H1 (cell line): Measurements from ENCODE around the gene PDE9A. TPM values are rescaled to one million over a fixed set of nuclear protein-coding genes. Genes with fewer than 3 reads are reported as not detected.

Experiments
- CTCF ChIA-PET: fragments of 300-600 bp; sonication (Branson Sonifier 250); formaldehyde crosslinking; loops from one replicate; lab custom pipeline; 2021; ENCODE audit not compliant: partially characterized antibody; lab: Charles Lee
- POLR2A ChIA-PET: fragments of 300-600 bp; sonication (Branson Sonifier 250); formaldehyde crosslinking; loops from one replicate; lab custom pipeline; 2021; ENCODE audit warnings: inconsistent platforms; ENCODE audit not compliant: partially characterized antibody; lab: Charles Lee
- DNase-seq, 2 experiments: peaks; one replicate each; pipeline versions ENCODE4 v3.0.0 to v3.0.0-alpha.2; 2010 to 2022; ENCODE audit warnings: low spot score in 2 of 2, low read depth in 1 of 2, mixed read lengths in 1 of 2
- FAIRE-seq: peaks from 2 replicates; lab custom pipeline; 2011; peaks lifted over from hg19 to GRCh38; lab: Jason Lieb, UNC
- H2AFZ ChIP-seq: 2 replicates; pipeline ENCODE4 v1.8.1; 2012; ENCODE audit warnings: low read length, inconsistent platforms
- H2AK5ac ChIP-seq: 2 replicates; pipeline ENCODE4 v1.6.1; 2013; ENCODE audit warnings: low read depth, low read length
- H2BK120ac ChIP-seq: replicated peaks from 2 replicates; pipeline ENCODE3; 2013; ENCODE audit warnings: low read depth, low read length, inconsistent platforms
- H2BK12ac ChIP-seq: 2 replicates; pipeline ENCODE4 v1.6.1; 2013; ENCODE audit warnings: low read depth, low read length
- H2BK15ac ChIP-seq: 2 replicates; pipeline ENCODE4 v1.6.1; 2013; ENCODE audit warnings: low read length
- H2BK20ac ChIP-seq: 2 replicates; pipeline ENCODE4 v1.6.1; 2013; ENCODE audit warnings: low read length
- H2BK5ac ChIP-seq: 2 replicates; pipeline ENCODE4 v1.6.1; 2013; ENCODE audit warnings: low read depth, low read length
- H3K14ac ChIP-seq: 2 replicates; pipeline ENCODE4 v1.6.1; 2013; ENCODE audit warnings: inconsistent platforms; ENCODE audit not compliant: insufficient read length
- H3K18ac ChIP-seq: 2 replicates; pipeline ENCODE4 v1.6.1; 2013; ENCODE audit warnings: low read length; ENCODE audit errors: extremely low read depth
- H3K23ac ChIP-seq: 2 replicates; pipeline ENCODE4 v1.6.1; 2013; ENCODE audit warnings: inconsistent platforms; ENCODE audit not compliant: insufficient read length
- H3K23me2 ChIP-seq: 2 replicates; pipeline ENCODE4 v1.6.1; 2013; ENCODE audit warnings: low read depth, low read length
- H3K27ac ChIP-seq: 2 replicates; pipeline ENCODE4 v1.6.1; 2011; ENCODE audit warnings: low read depth, low read length, inconsistent platforms
- H3K27me3 ChIP-seq, 4 experiments: replicated peaks in 1 of 4; 1 replicate in 1 of 4; 2 replicates in 3 of 4; pipeline versions ENCODE4 v1.6.1 to v1.8.1; 2011 to 2013; ENCODE audit warnings: low read length in 3 of 4, mild to moderate bottlenecking in 3 of 4, inconsistent platforms in 2 of 4, mixed read lengths in 2 of 4, moderate library complexity in 1 of 4; ENCODE audit not compliant: control insufficient read depth in 3 of 4, insufficient read depth in 3 of 4; ENCODE audit errors: extremely low read depth in 1 of 4
- H3K36me3 ChIP-seq, 4 experiments: 2 replicates each; pipeline versions ENCODE4 v1.6.1 to v1.8.1; 2011 to 2013; ENCODE audit warnings: mild to moderate bottlenecking in 4 of 4, low read length in 3 of 4, moderate library complexity in 2 of 4, control low read depth in 1 of 4, inconsistent platforms in 1 of 4; ENCODE audit not compliant: insufficient read depth in 4 of 4, control insufficient read depth in 2 of 4
- H3K4ac ChIP-seq: replicated peaks from 2 replicates; pipeline ENCODE3; 2013; ENCODE audit warnings: low read length, low read depth, mixed read lengths, inconsistent platforms; ENCODE audit not compliant: insufficient read length
- H3K4me1 ChIP-seq, 4 experiments: replicated peaks in 1 of 4; 1 replicate in 1 of 4; 2 replicates in 3 of 4; pipeline versions ENCODE4 v1.6.1 to v1.8.1; 2011 to 2013; ENCODE audit warnings: low read length in 3 of 4, inconsistent platforms in 2 of 4, mixed read lengths in 1 of 4; ENCODE audit not compliant: insufficient read depth in 4 of 4, control insufficient read depth in 3 of 4
- H3K4me2 ChIP-seq, 2 experiments: 2 replicates each; pipeline versions ENCODE4 v1.6.1 to v1.8.1; 2011 to 2013; ENCODE audit warnings: low read depth in 2 of 2, low read length in 2 of 2, control low read depth in 1 of 2, inconsistent platforms in 1 of 2, mild to moderate bottlenecking in 1 of 2; ENCODE audit not compliant: insufficient read depth in 1 of 2
- H3K4me3 ChIP-seq, 4 experiments: fragments of 200-600, 300-600 bp in 1 of 4; sonication (generic), shearing (Covaris generic), sonication (Bioruptor Twin) in 1 of 4; 2 replicates each; pipeline versions ENCODE4 v1.5.1 to v1.8.1; 2011 to 2016; ENCODE audit warnings: low read length in 4 of 4, low read depth in 3 of 4, control low read depth in 2 of 4, inconsistent platforms in 2 of 4, mild to moderate bottlenecking in 2 of 4, mixed read lengths in 1 of 4, moderate library complexity in 1 of 4; ENCODE audit not compliant: insufficient read depth in 2 of 4; ENCODE audit errors: extremely low read depth in 1 of 4
- H3K56ac ChIP-seq: replicated peaks from 2 replicates; pipeline ENCODE3; 2013; ENCODE audit warnings: low read depth, mild to moderate bottlenecking, mixed read lengths, low read length, inconsistent platforms; ENCODE audit not compliant: insufficient read length
- H3K79me1 ChIP-seq: 2 replicates; pipeline ENCODE4 v1.6.1; 2013; ENCODE audit warnings: low read depth, low read length, control low read depth
- H3K79me2 ChIP-seq, 2 experiments: 2 replicates each; pipeline versions ENCODE4 v1.6.1 to v1.8.1; 2012 to 2013; ENCODE audit warnings: low read length in 2 of 2, mild to moderate bottlenecking in 2 of 2, inconsistent platforms in 1 of 2; ENCODE audit not compliant: insufficient read depth in 2 of 2, control insufficient read depth in 1 of 2
- H3K9ac ChIP-seq, 4 experiments: replicated peaks in 1 of 4; 1 replicate in 1 of 4; 2 replicates in 3 of 4; pipeline versions ENCODE4 v1.6.1 to v1.8.1; 2011 to 2013; ENCODE audit warnings: low read depth in 3 of 4, low read length in 3 of 4, control low read depth in 2 of 4, mild to moderate bottlenecking in 2 of 4, moderate library complexity in 2 of 4, inconsistent platforms in 1 of 4; ENCODE audit errors: extremely low read depth in 1 of 4
- H3K9me3 ChIP-seq, 2 experiments: 2 replicates each; pipeline versions ENCODE4 v1.6.1 to v1.8.1; 2012 to 2013; ENCODE audit warnings: mild to moderate bottlenecking in 2 of 2, moderate library complexity in 2 of 2, control low read depth in 1 of 2, inconsistent platforms in 1 of 2, low read depth in 1 of 2, low read length in 1 of 2, mixed read lengths in 1 of 2; ENCODE audit not compliant: insufficient read depth in 2 of 2
- H4K20me1 ChIP-seq, 2 experiments: replicated peaks in 1 of 2; 2 replicates each; pipeline versions ENCODE3 to v1.8.1; 2011 to 2013; ENCODE audit warnings: inconsistent platforms in 2 of 2, low read length in 2 of 2, mild to moderate bottlenecking in 1 of 2; ENCODE audit not compliant: insufficient read depth in 2 of 2, control insufficient read depth in 1 of 2
- H4K5ac ChIP-seq: 2 replicates; pipeline ENCODE4 v1.6.1; 2013; ENCODE audit warnings: low read length, low read depth, mixed read lengths, inconsistent platforms; ENCODE audit not compliant: insufficient read length
- H4K8ac ChIP-seq: 2 replicates; pipeline ENCODE4 v1.8.0; 2013; ENCODE audit warnings: mild to moderate bottlenecking, moderate library complexity, low read length, inconsistent platforms; ENCODE audit not compliant: insufficient read depth; ENCODE audit errors: extremely low read depth
- H4K91ac ChIP-seq: replicated peaks from 2 replicates; pipeline ENCODE3; 2013; ENCODE audit warnings: low read length, mixed read lengths, inconsistent platforms; ENCODE audit not compliant: insufficient read length
- MAX ChIP-seq: IDR thresholded peaks from 2 replicates; pipeline ENCODE4 v1.6.1; 2012; ENCODE audit warnings: inconsistent platforms
- SAP30 ChIP-seq: fragments of 300-600 bp; sonication (generic); IDR thresholded peaks from 2 replicates; pipeline ENCODE4 v1.7.1; 2012; ENCODE audit warnings: low read length, moderate library complexity, mild to moderate bottlenecking, inconsistent platforms; ENCODE audit not compliant: insufficient read depth, insufficient replicate concordance
- WGBS, 2 experiments: shearing (Covaris generic) in 1 of 2; methylation state at CpG; one replicate each; pipeline versions ENCODE4 v1.1.6 to v1.1.7; 2013 to 2015; ENCODE audit warnings: low lambda C conversion rate in 2 of 2, mixed read lengths in 2 of 2, inconsistent platforms in 1 of 2, low coverage in 1 of 2, missing lambda C conversion rate in 1 of 2; ENCODE audit not compliant: insufficient replicate concordance in 2 of 2, insufficient coverage in 1 of 2, insufficient read length in 1 of 2; ENCODE audit errors: extremely low coverage in 1 of 2, missing lambda C conversion rate in 1 of 2; 5-methylcytosine and 5-hydroxymethylcytosine counted together
- polyA plus RNA-seq, 7 experiments: library from polyadenylated mRNA; depleted of rRNA in 3 of 7; stranded (reverse) in 5 of 7; unstranded in 2 of 7; fragments of >200 nt in 5 of 7; fragments of 200-250 nt in 2 of 7; gene quantifications; 1 replicate in 5 of 7; 2 replicates in 1 of 7; 4 replicates in 1 of 7; pipeline versions ENCODE4 v1.2.1 to v1.2.3, GENCODE V29; 2011 to 2013; ENCODE audit warnings: missing spikeins in 2 of 7, mixed read lengths in 2 of 7
- total RNA-seq: library from RNA; stranded (reverse); fragmentation: NEBNext Ultra II Directional; extraction: Animal tissue kit (Norgen Biotek cat#: 25700); gene quantifications from 2 replicates; pipeline ENCODE4 v1.2.1, GENCODE V29; 2021

PDE9A gene
- total and polyA plus RNA-seq, 2 of the 8 experiments (the other 6 are each of a cell fraction or from before 2014, with no cell fraction given): 39.2 to 45.9 TPM

GRCh38 chr21:42655796-42656770 lies 2.7 kb downstream of the PDE9A start:
- Histone ChIP-seq H3K36me3 (peaks cover 0 to 4% (median 0%) of the 10 kb centered on the region in 4 experiments; a peak in 3 of 8 replicates), H4K5ac (no peak overlapping the region), H3K56ac (no peak overlapping the region), H2BK12ac (no peak overlapping the region; the same call in 1 of the 2 replicates), H3K27ac (no peak overlapping the region), H3K4me1 (peaks cover 13 to 46% (median 37%) of the 10 kb centered on the region in 4 experiments), H2BK15ac (0 out of 2 replicates have a peak overlapping the region, but pooled peaks have one; percentile 75), H3K23me2 (peaks cover 12% of the 10 kb centered on the region; the same call in 1 of the 2 replicates), H3K4me3 (peak overlapping the region in 1 of 4 experiments; percentile 94; a peak in 4 of 8 replicates), H4K8ac (no peak overlapping the region), H3K23ac (no peak overlapping the region), H2AFZ (no peak overlapping the region), H2BK5ac (peak overlapping the region; percentile 17; the same call in 1 of the 2 replicates), H3K9ac (no peak overlapping the region), H3K9me3 (no peaks in the 10 kb centered on the region), H2BK120ac (no peak overlapping the region), H3K18ac (peak overlapping the region; percentile 75), H3K14ac (no peak overlapping the region), H3K79me1 (peaks cover 22% of the 10 kb centered on the region), H2BK20ac (0 out of 2 replicates have a peak overlapping the region, but pooled peaks have one; percentile 34), H3K79me2 (peaks cover 0 to 64% of the 10 kb centered on the region in 2 experiments; a peak in 2 of 4 replicates), H3K4ac (no peak overlapping the region), H2AK5ac (peak overlapping the region; percentile 2; the same call in 1 of the 2 replicates), H4K20me1 (peaks cover 29 to 42% of the 10 kb centered on the region in 2 experiments), H4K91ac (no peak overlapping the region), H3K27me3 (no peaks in the 10 kb centered on the region; a peak in 2 of 7 replicates), H3K4me2 (peak overlapping the region; percentile 70 to 98)
- ChIA-PET CTCF (interaction anchor here (0.5 to 10.8 kb wide), 13 partner anchors 9 to 91 kb away, joined by 3 to 112 read pairs (median 9); no protein-coding TSS in a partner anchor), POLR2A (interaction anchor here (0.7 to 2.1 kb wide), 6 partner anchors 8 to 125 kb away, joined by 3 to 4 read pairs (median 4); no protein-coding TSS in a partner anchor)
- TF ChIP-seq SAP30 (no peak), MAX (peak; percentile 70)
- DNase-seq: peak in 1 of 2 experiments; percentile 57
- no peak for FAIRE-seq
- 60% methylated on average over 30 of the region's 31 CpGs; no CpG with 5 or more reads in 1 of the 2 experiments for WGBS, 2 experiments
